ENCODE data around the gene CFAP52. TPM values are rescaled to one million over a fixed set of nuclear protein-coding genes. Genes with fewer than 3 reads are reported as not detected.

Gene CFAP52
- total RNA-seq, 4 donors from 2014 or later, result 0.40 to 4.2 TPM; not detected in 2

GRCh38 chr17:9568004-9568403 is 8.4 kb upstream of the CFAP52 start:
- ATAC-seq, result no peak
- TF ChIP-seq POLR2AphosphoS5 (IDR thresholded peaks at IDR 0.05) (no peak), CTCF (IDR thresholded peaks at IDR 0.05) (no peak), EP300 (IDR thresholded peaks at IDR 0.05) (no peak), POLR2A (IDR thresholded peaks at IDR 0.05) (no peak)
- H3K27ac ChIP-seq, result no peak overlapping the region
- H3K4me1 ChIP-seq, result no peaks in the 10 kb centered on the region
- no peak overlapping the region for H3K4me3 ChIP-seq
- H3K36me3 ChIP-seq, result peaks cover 0 to 48% of the 10 kb centered on the region in 2 donors
- no peaks in the 10 kb centered on the region for H3K9me3 ChIP-seq
- no peaks in the 10 kb centered on the region for H3K27me3 ChIP-seq

- H3K36me3 ChIP-seq, result peaks cover 0 to 43% of the 10 kb centered on the region in 2 donors
- H3K4me3 ChIP-seq, result no peak overlapping the region
- 85 to 88% methylated on average over 1 to 10 of the region's 11 CpGs for WGBS, 2 donors (ENCODE audit: low coverage in 1 of 2)
- no peaks in the 10 kb centered on the region for H3K27me3 ChIP-seq
- peaks cover 0 to 4% (median 0%) of the 10 kb centered on the region in 3 donors for H3K4me1 ChIP-seq
- TF ChIP-seq POLR2A (IDR thresholded peaks at IDR 0.05) (no peak), CTCF (IDR thresholded peaks at IDR 0.05) (no peak), EP300 (IDR thresholded peaks at IDR 0.05) (no peak), POLR2AphosphoS5 (IDR thresholded peaks at IDR 0.05) (no peak)
- no peak overlapping the region for H3K27ac ChIP-seq
- H3K9me3 ChIP-seq, result no peaks in the 10 kb centered on the region
- ATAC-seq, result no peak
Measured at GRCh38 chr17:9568957-9569588, 7.4 kb upstream of the CFAP52 start.

- H3K27me3 ChIP-seq, result no peaks in the 10 kb centered on the region
- TF ChIP-seq EP300 (IDR thresholded peaks at IDR 0.05) (no peak), POLR2AphosphoS5 (IDR thresholded peaks at IDR 0.05) (no peak), CTCF (IDR thresholded peaks at IDR 0.05) (no peak), POLR2A (IDR thresholded peaks at IDR 0.05) (no peak)
- 94 to 95% methylated on average over 5 of the region's 10 CpGs for WGBS, 2 donors (ENCODE audit: low coverage in 1 of 2)
- no peak for ATAC-seq
- peaks cover 0 to 19% (median 4%) of the 10 kb centered on the region in 3 donors for H3K4me1 ChIP-seq
- H3K27ac ChIP-seq, result no peak overlapping the region
- no peaks in the 10 kb centered on the region for H3K9me3 ChIP-seq
- H3K4me3 ChIP-seq, result no peak overlapping the region
- peaks cover 0 to 41% of the 10 kb centered on the region in 2 donors for H3K36me3 ChIP-seq
Measured at GRCh38 chr17:9571201-9571600, 5.2 kb upstream of the CFAP52 start.

GRCh38 chr17:9575381-9576101 is 901 bp upstream of the CFAP52 start, which contains the start of gene STX8:
Gene STX8, minus strand, starts transcription at chr17:9575820. Its CDS starts 12 bp downstream, at chr17:9575808.
- Histone ChIP-seq H3K4me3 (peak within 1 kb of the TSS; percentile 57 to 78), H3K36me3 (peaks cover 0 to 4% of the 10 kb centered on the region in 2 donors), H3K27me3 (no peaks in the 10 kb centered on the region), H3K4me1 (peaks cover 0 to 30% (median 12%) of the 10 kb centered on the region in 3 donors), H3K9me3 (no peaks in the 10 kb centered on the region), H3K27ac (peak within 1 kb of the TSS in 3 of 4 donors; percentile 72 to 79 (median 75))
- TF ChIP-seq POLR2AphosphoS5 (IDR thresholded peaks at IDR 0.05) (peak; percentile 86), EP300 (IDR thresholded peaks at IDR 0.05) (no peak), POLR2A (IDR thresholded peaks at IDR 0.05) (no peak), CTCF (IDR thresholded peaks at IDR 0.05) (peak in 1 of 4 experiments; percentile 29)
- WGBS, 2 donors (ENCODE audit: low coverage in 1 of 2), result 0 to 2% methylated on average over 7 to 15 of the region's 42 CpGs
- ATAC-seq, result peak; percentile 88
